K562 (cell line): ENCODE data around the gene STX12. TPM values are rescaled to one million over a fixed set of nuclear protein-coding genes. Genes with fewer than 3 reads are reported as not detected.
A peak's percentile ranks its signal among the peaks of the same experiment; 100 is the strongest.

Experiments
- ARID4B ChIP-seq: sonication (generic); formaldehyde crosslinking; IDR thresholded peaks from 2 replicates; pipeline ENCODE4 v1.8.0; 2022; ENCODE audit warnings: mild to moderate bottlenecking, missing genetic modification reagents
- CTBP1 ChIP-seq: fragments of 450-650 bp; IDR thresholded peaks from 2 replicates; pipeline ENCODE4 v1.6.1; 2016; ENCODE audit warnings: borderline replicate concordance
- ETV1 ChIP-seq: fragments of 450-650 bp; conservative IDR thresholded peaks from 2 replicates; pipeline ENCODE4 v1.6.1; 2016; ENCODE audit warnings: missing genetic modification characterization, control low read depth, low read depth, missing compliant biosample characterization
- ETV5 ChIP-seq: sonication (generic); formaldehyde crosslinking; IDR thresholded peaks from 2 replicates; pipeline ENCODE4 v1.4.0; 2020; ENCODE audit warnings: low read depth, mild to moderate bottlenecking, missing genetic modification reagents
- EZH2 ChIP-seq: IDR thresholded peaks from 2 replicates; pipeline ENCODE4 v1.6.1; 2012; ENCODE audit warnings: low read depth, mild to moderate bottlenecking, inconsistent platforms, low read length, borderline replicate concordance
- HBP1 ChIP-seq: fragments of 450-650 bp; formaldehyde crosslinking; IDR thresholded peaks from 2 replicates; pipeline ENCODE4 v1.4.0; 2022; ENCODE audit warnings: missing genetic modification characterization
- MXD1 ChIP-seq: fragments of 250-450 bp; sonication (Bioruptor Pico); IDR thresholded peaks from 2 replicates; pipeline ENCODE4 v1.8.0; 2021; ENCODE audit warnings: borderline replicate concordance, mild to moderate bottlenecking, moderate library complexity; ENCODE audit not compliant: poor library complexity, severe bottlenecking
- NR2C2 ChIP-seq, 2 experiments: fragments of 200-800 bp in 1 of 2; sonication (Bioruptor generic) in 1 of 2; sonication (generic) in 1 of 2; formaldehyde crosslinking in 1 of 2; IDR thresholded peaks; 2 replicates each; pipeline versions ENCODE4 v1.6.1 to v1.8.0; 2016 to 2022; ENCODE audit warnings: mild to moderate bottlenecking in 1 of 2, missing compliant biosample characterization in 1 of 2, missing genetic modification characterization in 1 of 2, missing genetic modification reagents in 1 of 2
- RB1 ChIP-seq: fragments of 450-650 bp; IDR thresholded peaks from 2 replicates; pipeline ENCODE4 v1.6.1; 2017; ENCODE audit warnings: low read depth, mild to moderate bottlenecking
- RUNX1 ChIP-seq: sonication (generic); IDR thresholded peaks from 2 replicates; pipeline ENCODE4 v1.6.1; 2016; ENCODE audit warnings: antibody characterized with exemption, low read depth
- TCFL5 ChIP-seq: fragments of 250-450 bp; sonication (Bioruptor Pico); conservative IDR thresholded peaks from 2 replicates; pipeline ENCODE4 v1.6.1; 2021; ENCODE audit warnings: mild to moderate bottlenecking, moderate library complexity, matching md5 sums
- TEAD1 ChIP-seq, 2 experiments: fragments of 450-650 bp in 1 of 2; sonication (generic) in 1 of 2; formaldehyde crosslinking; IDR thresholded peaks; 2 replicates each; pipeline versions ENCODE4 v1.4.0 to v1.8.0; 2020 to 2022; ENCODE audit warnings: mild to moderate bottlenecking in 2 of 2, missing genetic modification reagents in 1 of 2
- XRCC3 ChIP-seq: fragments of 450-650 bp; IDR thresholded peaks from 2 replicates; pipeline ENCODE4 v1.6.1; 2017; ENCODE audit warnings: mild to moderate bottlenecking, moderate library complexity
- ZBTB33 ChIP-seq: sonication (generic); formaldehyde crosslinking; IDR thresholded peaks from 2 replicates; pipeline ENCODE4 v1.8.1; 2023; ENCODE audit warnings: mild to moderate bottlenecking, missing genetic modification reagents
- ZBTB7A ChIP-seq: IDR thresholded peaks from 2 replicates; pipeline ENCODE4 v1.6.1; 2011; ENCODE audit warnings: low read depth, mild to moderate bottlenecking, low read length, moderate library complexity, borderline replicate concordance; ENCODE audit not compliant: control insufficient read depth
- ZNF124 ChIP-seq: sonication (generic); formaldehyde crosslinking; IDR thresholded peaks from 2 replicates; pipeline ENCODE4 v1.8.1; 2022; ENCODE audit warnings: missing genetic modification reagents
- ZNF511 ChIP-seq: sonication (generic); formaldehyde crosslinking; IDR thresholded peaks from 2 replicates; pipeline ENCODE4 v1.8.0; 2022; ENCODE audit warnings: mild to moderate bottlenecking, missing genetic modification reagents
- polyA plus RNA-seq, 8 experiments: library from polyadenylated mRNA; depleted of rRNA in 4 of 8; stranded (reverse) in 5 of 8; unstranded in 3 of 8; fragments of >200 nt; fragmentation: Nextera tagmentation in 2 of 8; fragmentation: Illumina TruSeq in 1 of 8; extraction: Ambion mirVana in 2 of 8; extraction: Trizol in 1 of 8; gene quantifications; 2 replicates each; pipeline versions ENCODE4 v1.2.1 to v1.2.3, GENCODE V29; 2011 to 2014; ENCODE audit warnings: inconsistent platforms in 1 of 8, missing spikeins in 1 of 8
- total RNA-seq, 7 experiments: library from RNA; depleted of rRNA in 6 of 7; stranded (reverse); fragments of >200 nt in 6 of 7; fragmentation: Illumina TruSeq in 2 of 7; extraction: Trizol in 2 of 7; gene quantifications; 2 replicates each; pipeline versions ENCODE4 v1.2.1 to v1.2.3, GENCODE V29; 2011 to 2021; ENCODE audit warnings: low replicate concordance in 1 of 7

STX12 gene
- total and polyA plus RNA-seq, 9 of the 15 experiments (the other 6 are each of a cell fraction or from before 2014, with no cell fraction given) = 16.9 to 31.3 (median 25.7) TPM

GRCh38 chr1:27726173-27727044 lies 46.6 kb upstream of the STX12 start (continued):
- TF ChIP-seq ZNF511 = no peak
- 0 out of 2 replicates have a peak, but pooled peaks have one; percentile 4 for TF ChIP-seq CTBP1
- peak; percentile 42 for TF ChIP-seq MXD1
- TF ChIP-seq ETV5 (CRISPR knock-in tag) = 0 out of 2 replicates have a peak, but pooled peaks have one; percentile 29
- TF ChIP-seq ETV1 = no peak
- 0 out of 4 replicates have a peak, but pooled peaks of 1 of the 2 experiments have one; percentile 20 for TF ChIP-seq TEAD1 (CRISPR knock-in tag; IDR thresholded peaks at IDR 0.05)
- no peak for TF ChIP-seq RUNX1
- TF ChIP-seq TCFL5 = no peak
- peak; percentile 68; the same call in 1 of the 2 replicates for TF ChIP-seq ZBTB7A
- 0 out of 2 replicates have a peak, but pooled peaks have one; percentile 30 for TF ChIP-seq RB1
- peak; percentile 76 for TF ChIP-seq ARID4B (CRISPR knock-in tag)
- TF ChIP-seq XRCC3 = no peak
- no peak for TF ChIP-seq NR2C2 (CRISPR knock-in tag; IDR thresholded peaks at IDR 0.05)
- no peak for TF ChIP-seq NR2C2 (tag; IDR thresholded peaks at IDR 0.05)
- no peak for TF ChIP-seq EZH2
- TF ChIP-seq ZNF124 (CRISPR knock-in tag) = no peak
- TF ChIP-seq HBP1 (CRISPR knock-in tag) = no peak
- TF ChIP-seq ZBTB33 (CRISPR knock-in tag) = no peak
